ENCODE data around the gene NREP.

The NREP gene

GRCh38 chr5:111756581-111757354 is at the start of gene NREP:
TSS of gene NREP (minus strand) at chr5:111757194. CDS start at chr5:111755772, 1,422 bp downstream.
- peak; percentile 52 to 66 for DNase-seq

GRCh38 chr5:111806753-111807152 is 49.8 kb upstream of the NREP start:
- no peak for DNase-seq

- no peak for DNase-seq
These were observed 49.2 kb upstream of the NREP start for GRCh38 chr5:111806156-111806555.

GRCh38 chr5:111805071-111805470 is 48.1 kb upstream of the NREP start:
- no peak for DNase-seq

- no peak for DNase-seq
These were observed 43.4 kb upstream of the NREP start for GRCh38 chr5:111800351-111800750.

GRCh38 chr5:111795142-111795541 is 38.1 kb upstream of the NREP start:
- DNase-seq, result no peak

GRCh38 chr5:111792471-111793058 is 35.6 kb upstream of the NREP start:
- DNase-seq, result no peak

GRCh38 chr5:111790295-111790694 is 33.3 kb upstream of the NREP start:
- no peak for DNase-seq

GRCh38 chr5:111787006-111787405 is 30.0 kb upstream of the NREP start:
- DNase-seq, result no peak

GRCh38 chr5:111784491-111785181 is 27.6 kb upstream of the NREP start:
- DNase-seq, result no peak

GRCh38 chr5:111783537-111783936 is 26.5 kb upstream of the NREP start:
- DNase-seq, result no peak

- DNase-seq, result no peak
These were observed 25.2 kb upstream of the NREP start for GRCh38 chr5:111782216-111782615.

- peak; percentile 20 to 53 for DNase-seq
These were observed 24.2 kb upstream of the NREP start for GRCh38 chr5:111781200-111781599.

GRCh38 chr5:111779922-111780292 is 22.9 kb upstream of the NREP start:
- DNase-seq, result no peak

GRCh38 chr5:111779260-111779921 is 22.4 kb upstream of the NREP start:
- no peak for DNase-seq

- no peak for DNase-seq
These were observed 20.2 kb upstream of the NREP start for GRCh38 chr5:111776913-111777781.

- no peak for DNase-seq
These were observed 18.2 kb upstream of the NREP start for GRCh38 chr5:111775224-111775623.

- DNase-seq, result no peak
These were observed 17.5 kb upstream of the NREP start for GRCh38 chr5:111774525-111774924.

GRCh38 chr5:111772456-111773122 is 15.6 kb upstream of the NREP start:
- no peak for DNase-seq

- DNase-seq, result no peak
These were observed 12.5 kb upstream of the NREP start for GRCh38 chr5:111769541-111769940.

- no peak for DNase-seq
These were observed 8.9 kb upstream of the NREP start for GRCh38 chr5:111765613-111766571.

Measured in SHP77 (cell line).